Suprapubic skin (tissue), 4 donors: ENCODE measurements around the gene HNMT.

Source experiments
- CTCF ChIP-seq, 2 donors: fragments of 200-600 bp in 1 of 2; fragments of 450-650 bp in 1 of 2; sonication (generic) in 1 of 2; IDR thresholded peaks; one replicate each; pipeline ENCODE4 v1.5.1; 2016 to 2019; ENCODE audit warnings: antibody characterized with exemption in 2 of 2, mild to moderate bottlenecking in 1 of 2, moderate library complexity in 1 of 2
- POLR2A ChIP-seq, 2 donors: fragments of 450-650 bp; IDR thresholded peaks; one replicate each; pipeline ENCODE4 v1.6.1; 2017; ENCODE audit warnings: antibody characterized with exemption in 2 of 2, mild to moderate bottlenecking in 2 of 2, moderate library complexity in 2 of 2
- POLR2AphosphoS5 ChIP-seq, 3 donors: sonication (generic); formaldehyde crosslinking; IDR thresholded peaks; one replicate each; pipeline ENCODE4 v1.6.1; 2017; ENCODE audit warnings: antibody characterized with exemption in 3 of 3

- TF ChIP-seq CTCF (IDR thresholded peaks at IDR 0.05) (no peak), POLR2A (IDR thresholded peaks at IDR 0.05) (no peak), POLR2AphosphoS5 (IDR thresholded peaks at IDR 0.05) (no peak)
These were observed 16.9 kb downstream of the HNMT start for GRCh38 chr2:137981112-137981656.
